HCT116 (cell line): ENCODE data around the gene GPHA2. TPM values are rescaled to one million over a fixed set of nuclear protein-coding genes. Genes with fewer than 3 reads are reported as not detected.

Source experiments
- ATAC-seq: fragments of 200-7000 bp; cut with Tn5 transposase; 2 replicates; pipeline ENCODE4 v1.9.1; 2020; ENCODE audit warnings: mild to moderate bottlenecking, moderate library complexity
- BruUV-seq: library from RNA; stranded (reverse); fragments of 400-500 nt; replicated peaks from 2 replicates; lab custom pipeline; 2021; lab: Mats Ljungman, UMichigan
- CTCF ChIA-PET: fragments of 300-600 bp; sonication (Branson Sonifier 250); formaldehyde crosslinking; loops from one replicate; lab custom pipeline; 2021; ENCODE audit warnings: antibody characterized with exemption; lab: Charles Lee
- POLR2A ChIA-PET: fragments of 300-600, 350-600 bp; sonication (Branson Sonifier 250); formaldehyde crosslinking; loops from one replicate; lab custom pipeline; 2021; ENCODE audit warnings: antibody characterized with exemption; lab: Charles Lee
- RAD21 ChIA-PET, 2 experiments: fragments of 300-600 bp; sonication (Branson Sonifier 250); formaldehyde crosslinking; loops; one replicate each; lab custom pipeline; 2023; ENCODE audit warnings: low total read pairs in 2 of 2; ENCODE audit not compliant: uncharacterized antibody in 2 of 2, unreplicated experiment in 2 of 2, low non-redundant PET in 1 of 2; lab: Charles Lee
- DNase-seq: peaks from one replicate; pipeline ENCODE4 v3.0.0-alpha.2; 2010; ENCODE audit warnings: low read depth, low spot score
- H2AFZ ChIP-seq: fragments of 200-600 bp; shearing (Covaris generic), sonication (generic); 2 replicates; pipeline ENCODE4 v1.6.1; 2017; ENCODE audit warnings: low read depth, mixed run types, mixed read lengths, antibody characterized with exemption, low read length; ENCODE audit not compliant: poor library complexity, severe bottlenecking
- H3K27ac ChIP-seq: 2 replicates; pipeline ENCODE4 v1.5.1; 2012; ENCODE audit warnings: low read depth, low read length
- H3K27me3 ChIP-seq: fragments of 200-600 bp; sonication (generic); 2 replicates; pipeline ENCODE4 v1.6.1; 2016; ENCODE audit warnings: mixed run types, low read length, mixed read lengths; ENCODE audit not compliant: insufficient read depth
- H3K36me3 ChIP-seq, 2 experiments: fragments of 200-500 bp in 1 of 2; fragments of 200-600 bp in 1 of 2; sonication (Bioruptor generic) in 1 of 2; sonication (generic) in 1 of 2; 2 replicates each; pipeline versions ENCODE4 v1.5.1 to v1.6.1; 2014 to 2016; ENCODE audit warnings: low read length in 2 of 2, inconsistent platforms in 1 of 2, mixed read lengths in 1 of 2, mixed run types in 1 of 2; ENCODE audit not compliant: insufficient read depth in 2 of 2, control insufficient read depth in 1 of 2
- H3K4me1 ChIP-seq, 2 experiments: fragments of 200-600 bp in 1 of 2; sonication (generic) in 1 of 2; 2 replicates each; pipeline versions ENCODE4 v1.5.1 to v1.6.1; 2012 to 2017; ENCODE audit warnings: low read length in 2 of 2, inconsistent platforms in 1 of 2, mild to moderate bottlenecking in 1 of 2, mixed read lengths in 1 of 2, mixed run types in 1 of 2, moderate library complexity in 1 of 2; ENCODE audit not compliant: insufficient read depth in 2 of 2, control insufficient read depth in 1 of 2
- H3K4me2 ChIP-seq: fragments of 200-600 bp; sonication (generic); 2 replicates; pipeline ENCODE4 v1.6.1; 2017; ENCODE audit warnings: mixed run types, low read length, mixed read lengths
- H3K4me3 ChIP-seq, 2 experiments: fragments of 200-600 bp in 1 of 2; sonication (generic) in 1 of 2; replicated peaks in 1 of 2; 2 replicates each; pipeline ENCODE4 v1.5.1; 2011 to 2016; ENCODE audit warnings: low read length in 2 of 2, control low read depth in 1 of 2, low read depth in 1 of 2, mild to moderate bottlenecking in 1 of 2, mixed read lengths in 1 of 2, mixed run types in 1 of 2
- H3K79me2 ChIP-seq: fragments of 200-600 bp; sonication (generic); 2 replicates; pipeline ENCODE4 v1.6.1; 2017; ENCODE audit warnings: mild to moderate bottlenecking, mixed run types, low read length, moderate library complexity, mixed read lengths; ENCODE audit not compliant: insufficient read depth
- H3K9ac ChIP-seq: fragments of 200-600 bp; sonication (generic); 2 replicates; pipeline ENCODE4 v1.6.1; 2016; ENCODE audit warnings: low read length, mixed read lengths
- H3K9me2 ChIP-seq: fragments of 200-600 bp; sonication (generic), shearing (Covaris generic); 2 replicates; pipeline ENCODE4 v1.6.1; 2017; ENCODE audit warnings: mixed run types, mild to moderate bottlenecking, moderate library complexity; ENCODE audit not compliant: insufficient read depth
- H3K9me3 ChIP-seq, 2 experiments: fragments of 200-500 bp in 1 of 2; fragments of 200-600 bp in 1 of 2; sonication (Bioruptor generic) in 1 of 2; sonication (generic) in 1 of 2; 2 replicates each; pipeline ENCODE4 v1.6.1; 2014 to 2017; ENCODE audit warnings: low read length in 2 of 2, mixed read lengths in 2 of 2, inconsistent platforms in 1 of 2, low read depth in 1 of 2, mild to moderate bottlenecking in 1 of 2, mixed run types in 1 of 2, moderate library complexity in 1 of 2; ENCODE audit not compliant: control insufficient read depth in 1 of 2, insufficient read depth in 1 of 2
- H4K20me1 ChIP-seq: fragments of 200-600 bp; sonication (generic), shearing (Covaris generic); 2 replicates; pipeline ENCODE4 v1.6.1; 2017; ENCODE audit warnings: mixed run types, mild to moderate bottlenecking, moderate library complexity; ENCODE audit not compliant: insufficient read depth
- ATF3 ChIP-seq: IDR thresholded peaks from 2 replicates; pipeline ENCODE4 v1.6.1; 2012
- CBX3 ChIP-seq: IDR thresholded peaks from 2 replicates; pipeline ENCODE4 v1.6.1; 2012; ENCODE audit warnings: low read depth
- EGR1 ChIP-seq: IDR thresholded peaks from 2 replicates; pipeline ENCODE4 v1.6.1; 2012; ENCODE audit warnings: low read depth
- ELF1 ChIP-seq: IDR thresholded peaks from 2 replicates; pipeline ENCODE4 v1.6.1; 2012; ENCODE audit warnings: low read depth, borderline replicate concordance
- SP1 ChIP-seq: IDR thresholded peaks from 2 replicates; pipeline ENCODE4 v1.6.1; 2012; ENCODE audit warnings: low read depth
- SRF ChIP-seq: IDR thresholded peaks from 2 replicates; pipeline ENCODE4 v1.6.1; 2012; ENCODE audit warnings: low read depth
- YY1 ChIP-seq: IDR thresholded peaks from 2 replicates; pipeline ENCODE4 v1.6.1; 2011; ENCODE audit warnings: low read length, low read depth, moderate library complexity, mild to moderate bottlenecking; ENCODE audit not compliant: insufficient replicate concordance; ENCODE audit errors: extremely low read depth
- ZBTB33 ChIP-seq: IDR thresholded peaks from 2 replicates; pipeline ENCODE4 v1.6.1; 2011; ENCODE audit warnings: mild to moderate bottlenecking, low read length, moderate library complexity; ENCODE audit not compliant: insufficient replicate concordance; ENCODE audit errors: extremely low read depth
- intact Hi-C: fragments of 100-400 bp; cut with micrococcal nuclease; formaldehyde crosslinking; loops from 2 replicates; pipeline ENCODE4 v1.10.0; 2022
- total RNA-seq: library from RNA; stranded (reverse); gene quantifications from one replicate; pipeline ENCODE4 v1.2.1, GENCODE V29; 2021; ENCODE audit not compliant: unreplicated experiment

GPHA2 gene
- total RNA-seq, 1 experiment from 2014 or later: not detected

- Histone ChIP-seq H3K27me3 (no peaks in the 10 kb centered on the region), H3K9me3 (no peaks in the 10 kb centered on the region), H3K4me2 (no peak overlapping the region), H3K4me3 (no peak overlapping the region), H3K79me2 (no peaks in the 10 kb centered on the region), H3K36me3 (no peaks in the 10 kb centered on the region; a peak in 1 of 4 replicates), H2AFZ (no peak overlapping the region), H4K20me1 (no peaks in the 10 kb centered on the region), H3K9ac (no peak overlapping the region), H3K4me1 (peaks cover 0 to 10% of the 10 kb centered on the region in 2 experiments; a peak in 2 of 4 replicates), H3K27ac (no peak overlapping the region), H3K9me2 (no peaks in the 10 kb centered on the region)
- ChIA-PET CTCF (no interaction called here), RAD21 (no interaction called here), POLR2A (no interaction called here)
- BruUV-seq: no TSS peak
- DNase-seq: no peak
- TF ChIP-seq YY1 (no peak), CBX3 (no peak), SRF (no peak), ZBTB33 (no peak), EGR1 (no peak), ELF1 (no peak), ATF3 (no peak), SP1 (no peak)
- ATAC-seq: no peak; the same call in 1 of the 2 replicates
- intact Hi-C loops: no loop called here
Measured at GRCh38 chr11:64902102-64902900, 33.4 kb downstream of the GPHA2 start.
